HCT116 (cell line): ENCODE results near the gene DNAJC1. TPM values are rescaled to one million over a fixed set of nuclear protein-coding genes. Genes with fewer than 3 reads are reported as not detected.

Experiments used
- ATAC-seq: fragments of 200-7000 bp; cut with Tn5 transposase; 2 replicates; pipeline ENCODE4 v1.9.1; 2020; ENCODE audit warnings: mild to moderate bottlenecking, moderate library complexity
- BruUV-seq: library from RNA; stranded (reverse); fragments of 400-500 nt; replicated peaks from 2 replicates; lab custom pipeline; 2021; lab: Mats Ljungman, UMichigan
- CTCF ChIA-PET: fragments of 300-600 bp; sonication (Branson Sonifier 250); formaldehyde crosslinking; loops from one replicate; lab custom pipeline; 2021; ENCODE audit warnings: antibody characterized with exemption; lab: Charles Lee
- POLR2A ChIA-PET: fragments of 300-600, 350-600 bp; sonication (Branson Sonifier 250); formaldehyde crosslinking; loops from one replicate; lab custom pipeline; 2021; ENCODE audit warnings: antibody characterized with exemption; lab: Charles Lee
- RAD21 ChIA-PET, 2 experiments: fragments of 300-600 bp; sonication (Branson Sonifier 250); formaldehyde crosslinking; loops; one replicate each; lab custom pipeline; 2023; ENCODE audit warnings: low total read pairs in 2 of 2; ENCODE audit not compliant: uncharacterized antibody in 2 of 2, unreplicated experiment in 2 of 2, low non-redundant PET in 1 of 2; lab: Charles Lee
- DNase-seq: peaks from one replicate; pipeline ENCODE4 v3.0.0-alpha.2; 2010; ENCODE audit warnings: low read depth, low spot score
- H2AFZ ChIP-seq: fragments of 200-600 bp; shearing (Covaris generic), sonication (generic); 2 replicates; pipeline ENCODE4 v1.6.1; 2017; ENCODE audit warnings: low read depth, mixed run types, mixed read lengths, antibody characterized with exemption, low read length; ENCODE audit not compliant: poor library complexity, severe bottlenecking
- H3K27ac ChIP-seq: 2 replicates; pipeline ENCODE4 v1.5.1; 2012; ENCODE audit warnings: low read depth, low read length
- H3K27me3 ChIP-seq: fragments of 200-600 bp; sonication (generic); 2 replicates; pipeline ENCODE4 v1.6.1; 2016; ENCODE audit warnings: mixed run types, low read length, mixed read lengths; ENCODE audit not compliant: insufficient read depth
- H3K36me3 ChIP-seq, 2 experiments: fragments of 200-500 bp in 1 of 2; fragments of 200-600 bp in 1 of 2; sonication (Bioruptor generic) in 1 of 2; sonication (generic) in 1 of 2; 2 replicates each; pipeline versions ENCODE4 v1.5.1 to v1.6.1; 2014 to 2016; ENCODE audit warnings: low read length in 2 of 2, inconsistent platforms in 1 of 2, mixed read lengths in 1 of 2, mixed run types in 1 of 2; ENCODE audit not compliant: insufficient read depth in 2 of 2, control insufficient read depth in 1 of 2
- H3K4me1 ChIP-seq, 2 experiments: fragments of 200-600 bp in 1 of 2; sonication (generic) in 1 of 2; 2 replicates each; pipeline versions ENCODE4 v1.5.1 to v1.6.1; 2012 to 2017; ENCODE audit warnings: low read length in 2 of 2, inconsistent platforms in 1 of 2, mild to moderate bottlenecking in 1 of 2, mixed read lengths in 1 of 2, mixed run types in 1 of 2, moderate library complexity in 1 of 2; ENCODE audit not compliant: insufficient read depth in 2 of 2, control insufficient read depth in 1 of 2
- H3K4me2 ChIP-seq: fragments of 200-600 bp; sonication (generic); 2 replicates; pipeline ENCODE4 v1.6.1; 2017; ENCODE audit warnings: mixed run types, low read length, mixed read lengths
- H3K4me3 ChIP-seq, 2 experiments: fragments of 200-600 bp in 1 of 2; sonication (generic) in 1 of 2; replicated peaks in 1 of 2; 2 replicates each; pipeline ENCODE4 v1.5.1; 2011 to 2016; ENCODE audit warnings: low read length in 2 of 2, control low read depth in 1 of 2, low read depth in 1 of 2, mild to moderate bottlenecking in 1 of 2, mixed read lengths in 1 of 2, mixed run types in 1 of 2
- H3K79me2 ChIP-seq: fragments of 200-600 bp; sonication (generic); 2 replicates; pipeline ENCODE4 v1.6.1; 2017; ENCODE audit warnings: mild to moderate bottlenecking, mixed run types, low read length, moderate library complexity, mixed read lengths; ENCODE audit not compliant: insufficient read depth
- H3K9ac ChIP-seq: fragments of 200-600 bp; sonication (generic); 2 replicates; pipeline ENCODE4 v1.6.1; 2016; ENCODE audit warnings: low read length, mixed read lengths
- H3K9me2 ChIP-seq: fragments of 200-600 bp; sonication (generic), shearing (Covaris generic); 2 replicates; pipeline ENCODE4 v1.6.1; 2017; ENCODE audit warnings: mixed run types, mild to moderate bottlenecking, moderate library complexity; ENCODE audit not compliant: insufficient read depth
- H3K9me3 ChIP-seq, 2 experiments: fragments of 200-500 bp in 1 of 2; fragments of 200-600 bp in 1 of 2; sonication (Bioruptor generic) in 1 of 2; sonication (generic) in 1 of 2; 2 replicates each; pipeline ENCODE4 v1.6.1; 2014 to 2017; ENCODE audit warnings: low read length in 2 of 2, mixed read lengths in 2 of 2, inconsistent platforms in 1 of 2, low read depth in 1 of 2, mild to moderate bottlenecking in 1 of 2, mixed run types in 1 of 2, moderate library complexity in 1 of 2; ENCODE audit not compliant: control insufficient read depth in 1 of 2, insufficient read depth in 1 of 2
- H4K20me1 ChIP-seq: fragments of 200-600 bp; sonication (generic), shearing (Covaris generic); 2 replicates; pipeline ENCODE4 v1.6.1; 2017; ENCODE audit warnings: mixed run types, mild to moderate bottlenecking, moderate library complexity; ENCODE audit not compliant: insufficient read depth
- ATF3 ChIP-seq: IDR thresholded peaks from 2 replicates; pipeline ENCODE4 v1.6.1; 2012
- CBX3 ChIP-seq: IDR thresholded peaks from 2 replicates; pipeline ENCODE4 v1.6.1; 2012; ENCODE audit warnings: low read depth
- CTCF ChIP-seq, 3 experiments: fragments of 200-600 bp in 1 of 3; sonication (generic) in 1 of 3; IDR thresholded peaks in 2 of 3; conservative IDR thresholded peaks in 1 of 3; 2 replicates each; pipeline ENCODE4 v1.5.1; 2012 to 2017; ENCODE audit warnings: low read depth in 2 of 3, low read length in 2 of 3, antibody characterized with exemption in 1 of 3, borderline replicate concordance in 1 of 3, control low read depth in 1 of 3, mild to moderate bottlenecking in 1 of 3, mixed read lengths in 1 of 3, mixed run types in 1 of 3, moderate library complexity in 1 of 3; ENCODE audit not compliant: insufficient read depth in 1 of 3
- EGR1 ChIP-seq: IDR thresholded peaks from 2 replicates; pipeline ENCODE4 v1.6.1; 2012; ENCODE audit warnings: low read depth
- ELF1 ChIP-seq: IDR thresholded peaks from 2 replicates; pipeline ENCODE4 v1.6.1; 2012; ENCODE audit warnings: low read depth, borderline replicate concordance
- EZH2 ChIP-seq: fragments of 200-600 bp; sonication (generic); IDR thresholded peaks from 2 replicates; pipeline ENCODE4 v1.6.1; 2017; ENCODE audit warnings: antibody characterized with exemption, mixed run types
- EZH2phosphoT487 ChIP-seq: fragments of 200-600 bp; IDR thresholded peaks from 2 replicates; pipeline ENCODE4 v1.6.1; 2018; ENCODE audit warnings: antibody characterized with exemption, borderline replicate concordance
- FOSL1 ChIP-seq: IDR thresholded peaks from 2 replicates; pipeline ENCODE4 v1.6.1; 2012; ENCODE audit warnings: low read depth
- MAX ChIP-seq: IDR thresholded peaks from 2 replicates; pipeline ENCODE4 v1.6.1; 2012
- POLR2A ChIP-seq: IDR thresholded peaks from 2 replicates; pipeline ENCODE4 v1.7.0; 2011; ENCODE audit warnings: borderline replicate concordance; ENCODE audit not compliant: insufficient read depth, insufficient read length; ENCODE audit errors: extremely low read depth
- POLR2AphosphoS5 ChIP-seq: IDR thresholded peaks from 2 replicates; pipeline ENCODE4 v1.6.1; 2011; ENCODE audit warnings: mild to moderate bottlenecking, low read depth, low read length, moderate library complexity
- RAD21 ChIP-seq: IDR thresholded peaks from 2 replicates; pipeline ENCODE4 v1.6.1; 2012; ENCODE audit warnings: low read depth, mild to moderate bottlenecking
- REST ChIP-seq: IDR thresholded peaks from 2 replicates; pipeline ENCODE4 v1.6.1; 2012; ENCODE audit warnings: low read depth
- SP1 ChIP-seq: IDR thresholded peaks from 2 replicates; pipeline ENCODE4 v1.6.1; 2012; ENCODE audit warnings: low read depth
- SRF ChIP-seq: IDR thresholded peaks from 2 replicates; pipeline ENCODE4 v1.6.1; 2012; ENCODE audit warnings: low read depth
- TCF7L2 ChIP-seq: IDR thresholded peaks from 2 replicates; pipeline ENCODE4 v1.7.0; 2011; ENCODE audit warnings: borderline replicate concordance, inconsistent platforms; ENCODE audit not compliant: insufficient read depth, insufficient read length; ENCODE audit errors: extremely low read depth
- YY1 ChIP-seq: IDR thresholded peaks from 2 replicates; pipeline ENCODE4 v1.6.1; 2011; ENCODE audit warnings: low read length, low read depth, moderate library complexity, mild to moderate bottlenecking; ENCODE audit not compliant: insufficient replicate concordance; ENCODE audit errors: extremely low read depth
- ZBTB33 ChIP-seq: IDR thresholded peaks from 2 replicates; pipeline ENCODE4 v1.6.1; 2011; ENCODE audit warnings: mild to moderate bottlenecking, low read length, moderate library complexity; ENCODE audit not compliant: insufficient replicate concordance; ENCODE audit errors: extremely low read depth
- ZFX ChIP-seq: fragments of 450-650 bp; IDR thresholded peaks from 2 replicates; pipeline ENCODE4 v1.6.1; 2017
- ZNF274 ChIP-seq: fragments of 200-500 bp; sonication (Bioruptor generic); IDR thresholded peaks from 2 replicates; pipeline ENCODE4 v1.6.1; 2014; ENCODE audit warnings: mild to moderate bottlenecking, low read depth, low read length, inconsistent platforms
- intact Hi-C: fragments of 100-400 bp; cut with micrococcal nuclease; formaldehyde crosslinking; loops from 2 replicates; pipeline ENCODE4 v1.10.0; 2022
- total RNA-seq: library from RNA; stranded (reverse); gene quantifications from one replicate; pipeline ENCODE4 v1.2.1, GENCODE V29; 2021; ENCODE audit not compliant: unreplicated experiment

Gene DNAJC1
- total RNA-seq, 1 experiment from 2014 or later = 17.9 TPM

GRCh38 chr10:21712975-21713374 is 290.6 kb downstream of the DNAJC1 start:
- ChIA-PET RAD21 (no interaction called here), POLR2A (no interaction called here), CTCF (no interaction called here)
- Histone ChIP-seq H3K79me2 (peaks cover 24% of the 10 kb centered on the region), H3K9me2 (no peaks in the 10 kb centered on the region), H3K9me3 (no peaks in the 10 kb centered on the region), H3K36me3 (no peaks in the 10 kb centered on the region), H2AFZ (no peak overlapping the region), H3K9ac (no peak overlapping the region), H3K4me2 (no peak overlapping the region), H3K27ac (no peak overlapping the region), H4K20me1 (no peaks in the 10 kb centered on the region), H3K27me3 (no peaks in the 10 kb centered on the region), H3K4me1 (peaks cover 8 to 16% of the 10 kb centered on the region in 2 experiments), H3K4me3 (no peak overlapping the region)
- no peak for DNase-seq
- BruUV-seq = no TSS peak
- TF ChIP-seq POLR2A = no peak
- no peak for TF ChIP-seq CBX3
- no peak for TF ChIP-seq YY1
- no peak for TF ChIP-seq SRF
- no peak for TF ChIP-seq EZH2phosphoT487
- no peak for TF ChIP-seq EGR1
- no peak for TF ChIP-seq ZBTB33
- no peak for TF ChIP-seq MAX
- no peak for TF ChIP-seq ZNF274
- no peak for TF ChIP-seq ZFX
- TF ChIP-seq RAD21 = no peak
- TF ChIP-seq ATF3 = no peak
- no peak for TF ChIP-seq POLR2AphosphoS5
- no peak for TF ChIP-seq CTCF (IDR thresholded peaks at IDR 0.05 in 2 of 3, conservative IDR thresholded peaks at IDR 0.05 in 1 of 3; ENCODE audit: borderline replicate concordance in 1 of 3, insufficient read depth in 1 of 3, low read depth in 2 of 3, low read length in 2 of 3)
- TF ChIP-seq SP1 = no peak
- no peak for TF ChIP-seq FOSL1
- no peak for TF ChIP-seq REST
- TF ChIP-seq EZH2 = no peak
- TF ChIP-seq ELF1 = no peak
- TF ChIP-seq TCF7L2 = no peak
- no peak for ATAC-seq
- intact Hi-C loops = no loop called here
